Measurements from ENCODE around the gene JARID2. TPM values are rescaled to one million over a fixed set of nuclear protein-coding genes. Genes with fewer than 3 reads are reported as not detected.

Gene JARID2
- total and polyA plus RNA-seq, 4 donors: 1.4 to 12.3 (median 3.4) TPM

- H3K4me1 ChIP-seq (ENCODE audit: control insufficient read depth in 4 of 4, insufficient read depth in 4 of 4, low read length in 3 of 4): peaks cover 0 to 8% (median 4%) of the 10 kb centered on the region in 4 donors
Measured at GRCh38 chr6:15348528-15348927, 102.7 kb downstream of the JARID2 start.

More at GRCh38 chr6:15348528-15348927, 102.7 kb downstream of the JARID2 start:
- Histone ChIP-seq H3K36me3 (ENCODE audit: control insufficient read depth in 4 of 4, insufficient read depth in 3 of 4, low read depth in 1 of 4, low read length in 3 of 4) (no peaks in the 10 kb centered on the region), H3K9ac (ENCODE audit: low read depth in 1 of 2, low read length in 2 of 2) (no peak overlapping the region), H3K27ac (ENCODE audit: low read depth in 1 of 2, low read length in 2 of 2) (no peak overlapping the region), H3K27me3 (ENCODE audit: control insufficient read depth in 4 of 4, insufficient read depth in 4 of 4, low read length in 3 of 4) (no peaks in the 10 kb centered on the region), H3K9me3 (ENCODE audit: control insufficient read depth in 4 of 4, low read length in 3 of 4) (no peaks in the 10 kb centered on the region), H3K4me3 (ENCODE audit: low read depth in 1 of 3, low read length in 3 of 3) (no peak overlapping the region)
- 93% methylated on average over 4 of the region's 4 CpGs for WGBS
- no peak for TF ChIP-seq MAX (IDR thresholded peaks at IDR 0.05)
- TF ChIP-seq HNF4A (conservative IDR thresholded peaks at IDR 0.05): no peak
- no peak for TF ChIP-seq YY1 (IDR thresholded peaks at IDR 0.05)
- TF ChIP-seq REST (IDR thresholded peaks at IDR 0.05): no peak
- no peak for TF ChIP-seq ATF3 (IDR thresholded peaks at IDR 0.05)
- TF ChIP-seq JUND (IDR thresholded peaks at IDR 0.05): no peak
- no peak for TF ChIP-seq CTCF (IDR thresholded peaks at IDR 0.05; ENCODE audit: low read depth, low read length, missing input control)
- no peak for TF ChIP-seq GABPA (IDR thresholded peaks at IDR 0.05 in 1 of 2, conservative IDR thresholded peaks at IDR 0.05 in 1 of 2)
- TF ChIP-seq RAD21 (IDR thresholded peaks at IDR 0.05): no peak
- no peak for TF ChIP-seq HNF4G (IDR thresholded peaks at IDR 0.05)
- TF ChIP-seq TAF1 (conservative IDR thresholded peaks at IDR 0.05): no peak
- no peak for TF ChIP-seq SP1 (IDR thresholded peaks at IDR 0.05)
- no peak for TF ChIP-seq FOXA2 (IDR thresholded peaks at IDR 0.05)
- no peak for TF ChIP-seq NR2F2 (IDR thresholded peaks at IDR 0.05)
- no peak for TF ChIP-seq RXRA (IDR thresholded peaks at IDR 0.05)
- no peak for TF ChIP-seq EGR1 (IDR thresholded peaks at IDR 0.05; ENCODE audit: low read depth in 2 of 2)
- no peak for TF ChIP-seq ZBTB33 (IDR thresholded peaks at IDR 0.05)
- TF ChIP-seq FOXA1 (IDR thresholded peaks at IDR 0.05): no peak
- no peak for DNase-seq (ENCODE audit: low spot score)

Data from liver (tissue), 9 donors.